Lung (tissue), 12 donors: ENCODE results near the gene DMRT2. TPM values are rescaled to one million over a fixed set of nuclear protein-coding genes. Genes with fewer than 3 reads are reported as not detected.

ENCODE experiments used
- ATAC-seq: fragments of 200-7000 bp; cut with Tn5 transposase; one replicate; pipeline ENCODE4 v1.9.1; 2020; ENCODE audit warnings: moderate number of reproducible peaks; ENCODE audit not compliant: insufficient read depth, low FRiP score
- DNase-seq, 3 donors: peaks; one replicate each; pipeline ENCODE4 v3.0.0-alpha.2; 2013 to 2017
- H3K27ac ChIP-seq, 2 donors: one replicate each; pipeline ENCODE4 v1.5.1; 2013; ENCODE audit warnings: mild to moderate bottlenecking in 2 of 2, moderate library complexity in 2 of 2, control low read depth in 1 of 2, inconsistent platforms in 1 of 2, low read depth in 1 of 2, low read length in 1 of 2
- H3K27me3 ChIP-seq, 3 donors: one replicate each; pipeline ENCODE4 v1.5.1; 2013; ENCODE audit warnings: low read length in 2 of 3; ENCODE audit not compliant: control insufficient read depth in 3 of 3, insufficient read depth in 3 of 3
- H3K36me3 ChIP-seq, 4 donors: one replicate each; pipeline ENCODE4 v1.5.1; 2013; ENCODE audit warnings: low read length in 4 of 4, mild to moderate bottlenecking in 1 of 4, moderate library complexity in 1 of 4; ENCODE audit not compliant: control insufficient read depth in 4 of 4, insufficient read depth in 4 of 4
- H3K4me1 ChIP-seq, 5 donors: one replicate each; pipeline ENCODE4 v1.5.1; 2013; ENCODE audit warnings: low read length in 5 of 5, mild to moderate bottlenecking in 2 of 5, moderate library complexity in 1 of 5; ENCODE audit not compliant: control insufficient read depth in 5 of 5, insufficient read depth in 5 of 5
- H3K4me3 ChIP-seq: one replicate; pipeline ENCODE4 v1.5.1; 2013; ENCODE audit warnings: mild to moderate bottlenecking, control low read depth, moderate library complexity
- H3K9ac ChIP-seq, 2 donors: one replicate each; pipeline ENCODE4 v1.5.1; 2013; ENCODE audit warnings: low read length in 2 of 2, control low read depth in 1 of 2; ENCODE audit not compliant: insufficient read depth in 1 of 2
- H3K9me3 ChIP-seq, 4 donors: one replicate each; pipeline ENCODE4 v1.5.1; 2013; ENCODE audit warnings: low read length in 3 of 4, mild to moderate bottlenecking in 1 of 4, moderate library complexity in 1 of 4; ENCODE audit not compliant: control insufficient read depth in 4 of 4, insufficient read depth in 3 of 4
- WGBS, 2 donors: extraction: QIAGEN DNeasy Blood & Tissue Kit; methylation state at CpG; one replicate each; pipeline ENCODE4 v1.1.7; 2013; 5-methylcytosine and 5-hydroxymethylcytosine counted together
- polyA plus RNA-seq, 2 donors: library from polyadenylated mRNA; stranded (reverse); fragments of 200-250 nt; gene quantifications; one replicate each; pipeline ENCODE4 v1.2.1, GENCODE V29; 2013
- total RNA-seq, 2 donors: library from RNA; depleted of rRNA in 1 of 2; stranded (reverse); fragments of >200 nt in 1 of 2; gene quantifications; one replicate each; pipeline ENCODE4 v1.2.1, GENCODE V29; 2014 to 2021
- TF ChIP-seq, protein P1 (sequence below): IDR thresholded peaks from 2 replicates; pipeline ENCODE4 v1.5.1; 2012; ENCODE audit warnings: mild to moderate bottlenecking; ENCODE audit errors: control extremely low read depth, extremely low read depth
- donor health status: control.
- donor health status: control.
- donor health status: Bipolar disorder and iron deficiency.
- donor health status: healthy.
- donor health status: DM: yes; HTN: yes; CAD: no.

DMRT2 gene
- total and polyA plus RNA-seq, 4 donors = 0.52 to 1.7 (median 0.80) TPM

DNA sequence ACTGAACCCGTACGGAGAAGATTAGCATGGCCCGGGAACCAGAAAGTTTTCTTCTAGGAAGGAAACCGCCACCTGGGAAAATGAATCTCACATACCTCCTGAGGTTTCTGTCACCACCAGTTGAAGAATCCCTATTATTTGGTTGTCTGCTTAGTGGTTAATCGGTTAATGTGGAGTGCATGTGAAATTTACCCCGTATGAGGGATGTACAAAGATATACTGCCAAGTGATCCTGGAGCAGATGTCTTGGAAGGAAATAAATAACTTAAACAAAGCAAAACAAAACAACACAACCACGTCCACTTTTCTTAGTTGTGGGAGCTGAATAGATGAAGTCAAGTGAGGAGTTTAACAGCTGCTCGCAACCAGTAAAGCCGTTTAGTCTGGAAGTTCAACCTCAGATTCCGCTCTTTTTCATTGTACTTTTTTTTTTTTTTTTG, 3.8 kb downstream of the DMRT2 start:
- TF ChIP-seq, protein P1, sequence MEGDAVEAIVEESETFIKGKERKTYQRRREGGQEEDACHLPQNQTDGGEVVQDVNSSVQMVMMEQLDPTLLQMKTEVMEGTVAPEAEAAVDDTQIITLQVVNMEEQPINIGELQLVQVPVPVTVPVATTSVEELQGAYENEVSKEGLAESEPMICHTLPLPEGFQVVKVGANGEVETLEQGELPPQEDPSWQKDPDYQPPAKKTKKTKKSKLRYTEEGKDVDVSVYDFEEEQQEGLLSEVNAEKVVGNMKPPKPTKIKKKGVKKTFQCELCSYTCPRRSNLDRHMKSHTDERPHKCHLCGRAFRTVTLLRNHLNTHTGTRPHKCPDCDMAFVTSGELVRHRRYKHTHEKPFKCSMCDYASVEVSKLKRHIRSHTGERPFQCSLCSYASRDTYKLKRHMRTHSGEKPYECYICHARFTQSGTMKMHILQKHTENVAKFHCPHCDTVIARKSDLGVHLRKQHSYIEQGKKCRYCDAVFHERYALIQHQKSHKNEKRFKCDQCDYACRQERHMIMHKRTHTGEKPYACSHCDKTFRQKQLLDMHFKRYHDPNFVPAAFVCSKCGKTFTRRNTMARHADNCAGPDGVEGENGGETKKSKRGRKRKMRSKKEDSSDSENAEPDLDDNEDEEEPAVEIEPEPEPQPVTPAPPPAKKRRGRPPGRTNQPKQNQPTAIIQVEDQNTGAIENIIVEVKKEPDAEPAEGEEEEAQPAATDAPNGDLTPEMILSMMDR = no peak
- peaks cover 0 to 5% (median 0%) of the 10 kb centered on the region in 4 donors for H3K9me3 ChIP-seq
- H3K4me3 ChIP-seq = no peak overlapping the region
- WGBS, 2 donors = 18 to 25% methylated on average over 10 of the region's 10 CpGs
- no peak overlapping the region for H3K27ac ChIP-seq
- ATAC-seq (no peak), DNase-seq (peak in 1 of 3 donors; percentile 62)
- H3K4me1 ChIP-seq = peaks cover 0 to 18% (median 4%) of the 10 kb centered on the region in 5 donors
- no peak overlapping the region for H3K9ac ChIP-seq
- H3K36me3 ChIP-seq = no peaks in the 10 kb centered on the region
- H3K27me3 ChIP-seq = peaks cover 9 to 84% (median 82%) of the 10 kb centered on the region in 3 donors

DNA sequence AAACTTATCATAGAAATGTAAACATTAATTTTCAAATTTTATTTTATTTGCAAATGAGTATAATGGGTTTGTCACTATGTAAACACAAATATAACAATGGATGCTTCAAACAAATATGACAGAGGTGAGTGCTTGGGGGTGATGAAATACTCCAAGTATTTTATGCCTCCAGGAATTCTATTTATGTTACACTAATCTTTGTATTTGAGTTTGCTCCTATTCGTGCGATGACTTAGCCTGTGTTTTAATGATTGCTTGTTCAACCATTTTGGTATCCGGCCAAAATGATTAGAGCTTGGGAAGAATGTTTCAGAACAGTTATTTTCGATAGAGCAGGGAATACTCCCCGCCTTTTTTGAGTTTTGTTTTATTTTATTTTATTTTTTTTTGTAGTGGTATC, 5.0 kb downstream of the DMRT2 start:
- H3K27me3 ChIP-seq = peaks cover 9 to 79% (median 78%) of the 10 kb centered on the region in 3 donors
- TF ChIP-seq, protein P1 = no peak
- H3K27ac ChIP-seq = no peak overlapping the region
- H3K36me3 ChIP-seq = no peaks in the 10 kb centered on the region
- ATAC-seq (no peak), DNase-seq (no peak)
- H3K9ac ChIP-seq = no peak overlapping the region
- H3K4me3 ChIP-seq = no peak overlapping the region
- peaks cover 0 to 13% (median 0%) of the 10 kb centered on the region in 5 donors for H3K4me1 ChIP-seq
- 39 to 47% methylated on average over 5 of the region's 5 CpGs for WGBS, 2 donors
- peaks cover 0 to 5% (median 0%) of the 10 kb centered on the region in 4 donors for H3K9me3 ChIP-seq

- Histone ChIP-seq H3K36me3 (no peaks in the 10 kb centered on the region), H3K4me1 (peaks cover 0 to 1% (median 0%) of the 10 kb centered on the region in 5 donors), H3K4me3 (no peak overlapping the region), H3K9me3 (peaks cover 0 to 3% (median 0%) of the 10 kb centered on the region in 4 donors), H3K9ac (no peak overlapping the region), H3K27me3 (peaks cover 3 to 67% (median 62%) of the 10 kb centered on the region in 3 donors), H3K27ac (no peak overlapping the region)
- DNase-seq (no peak), ATAC-seq (no peak)
- TF ChIP-seq, protein P1 = no peak
- WGBS, 2 donors = 52 to 55% methylated on average over 3 of the region's 3 CpGs
Measured at GRCh38 chr9:1057910-1058309, 7.8 kb downstream of the DMRT2 start.
